ENCODE data around the gene NANS.
"Not testable (repeated sequence)": the region's sequence is repeated elsewhere in the genome, so short reads cannot be mapped to it uniquely, and the experiment has no call there.

The NANS gene

GRCh38 chr9:98099346-98099745, 42.8 kb downstream of the NANS start:
- FAIRE-seq, result no peak
- DNase-seq (ENCODE audit: low spot score), result no peak

GRCh38 chr9:98099898-98100297, 43.4 kb downstream of the NANS start:
- FAIRE-seq (no peak), DNase-seq (ENCODE audit: low spot score) (no peak)

DNA sequence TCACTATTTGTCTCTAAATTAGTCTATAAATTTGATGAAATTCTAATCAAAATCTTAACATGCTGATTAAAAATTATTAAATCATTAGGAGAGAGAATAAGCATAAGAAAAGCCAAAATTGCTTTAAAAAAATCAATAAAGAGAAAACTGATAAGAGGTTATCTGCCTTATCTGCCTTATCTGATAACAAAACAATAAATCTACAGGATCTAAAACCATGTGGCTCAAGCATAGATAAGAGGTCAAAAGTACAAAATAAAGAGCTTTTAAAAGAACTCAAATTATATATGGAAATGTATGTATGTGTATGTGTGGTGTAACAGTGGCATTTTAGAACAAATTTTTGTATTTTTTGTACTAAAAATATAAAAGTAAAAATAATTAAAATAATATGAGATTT, 43.9 kb downstream of the NANS start:
- no peak for FAIRE-seq

DNA sequence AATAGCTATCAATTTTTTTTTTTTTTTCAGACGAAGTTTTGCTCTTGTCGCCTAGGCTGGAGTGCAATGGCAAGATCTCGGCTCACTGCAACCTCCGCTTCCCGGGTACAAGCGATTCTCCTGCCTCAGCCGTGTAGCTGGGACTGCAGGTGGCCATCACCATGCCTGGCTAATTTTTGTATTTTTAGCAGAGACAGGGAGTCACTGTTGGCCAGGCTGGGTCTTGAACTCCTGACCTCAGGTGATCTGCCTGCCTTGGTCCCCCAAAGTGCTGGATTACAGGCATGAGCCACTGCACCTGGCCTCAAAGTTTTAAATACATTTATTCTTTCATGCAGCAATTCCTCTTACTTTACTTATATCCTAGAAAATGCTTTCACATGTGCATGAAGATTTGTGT, 44.9 kb downstream of the NANS start:
- no peak for DNase-seq (ENCODE audit: low spot score)
- no peak for FAIRE-seq

More for the DNA sequence above, 43.9 kb downstream of the NANS start:
- DNase-seq (ENCODE audit: low spot score), result no peak

DNA sequence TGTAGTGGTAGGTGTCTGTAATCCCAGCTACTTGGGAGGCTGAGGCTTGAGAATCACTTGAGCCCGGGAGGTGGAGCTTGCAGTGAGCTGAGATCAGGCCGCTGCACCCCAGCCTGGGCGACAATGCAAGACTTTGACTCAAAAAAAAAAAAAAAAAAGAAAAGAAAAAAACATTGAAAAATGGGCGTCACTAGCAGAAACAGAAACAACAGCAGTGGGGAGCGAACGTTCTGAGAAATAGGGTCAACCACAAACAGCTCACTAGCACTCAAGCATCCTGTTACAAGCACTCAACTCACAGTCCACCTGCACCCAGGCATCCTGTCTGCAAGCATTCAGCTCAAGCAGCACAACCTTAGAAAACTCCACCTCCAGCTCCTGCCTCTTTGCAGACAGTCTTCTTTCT, 45.3 kb downstream of the NANS start:
- FAIRE-seq (no peak), DNase-seq (ENCODE audit: low spot score) (no peak)

DNA sequence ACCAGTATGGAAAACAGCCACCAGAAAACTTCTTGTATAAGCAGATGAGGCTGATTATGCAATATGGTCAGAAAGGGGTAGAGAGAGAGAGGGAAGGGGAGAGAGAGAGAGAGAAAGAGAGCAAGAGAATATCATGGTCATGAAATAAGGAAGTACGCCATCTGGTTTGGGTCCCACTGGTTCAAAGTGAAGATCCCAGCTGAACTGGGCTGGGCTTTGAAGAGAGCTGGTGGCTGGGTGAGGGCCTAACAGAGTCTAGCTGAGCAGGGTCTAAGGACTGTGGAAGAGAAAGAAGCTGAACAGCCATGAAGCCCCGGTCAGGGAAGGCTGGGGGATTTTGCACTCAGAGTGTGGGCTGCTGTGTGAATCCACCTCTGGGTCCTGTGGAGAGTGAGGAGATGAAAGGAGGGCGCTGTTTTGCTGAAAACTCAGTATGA, 47.9 kb downstream of the NANS start:
- no peak for FAIRE-seq
- no peak for DNase-seq (ENCODE audit: low spot score)

DNA sequence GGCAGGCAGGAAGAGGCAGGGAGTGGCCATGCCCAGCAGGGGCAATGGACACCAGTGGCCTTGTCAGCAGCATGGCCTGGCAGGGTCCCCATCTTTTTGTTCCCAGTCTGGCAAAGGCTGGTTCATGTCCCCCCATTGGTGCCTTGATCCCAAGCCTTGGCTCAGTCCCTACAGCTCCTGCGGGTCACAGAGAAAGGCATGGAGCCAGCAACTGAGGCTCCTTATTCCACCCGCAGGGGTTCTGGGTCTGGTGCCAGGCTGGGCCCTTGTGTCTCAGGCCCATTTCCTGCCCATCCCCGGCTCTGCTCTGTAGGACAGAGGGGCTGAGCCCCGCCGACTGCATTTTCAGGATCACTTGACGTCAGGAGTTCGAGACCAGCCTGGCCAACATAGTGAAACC, 48.5 kb downstream of the NANS start:
- FAIRE-seq, result no peak

GRCh38 chr9:98107926-98108325, 51.4 kb downstream of the NANS start:
- FAIRE-seq, result no peak
- DNase-seq (ENCODE audit: low spot score), result no peak

More for the DNA sequence above, 48.5 kb downstream of the NANS start:
- DNase-seq (ENCODE audit: low spot score), result no peak

GRCh38 chr9:98108531-98109031, 52.0 kb downstream of the NANS start:
- FAIRE-seq (no peak), DNase-seq (ENCODE audit: low spot score) (no peak)

DNA sequence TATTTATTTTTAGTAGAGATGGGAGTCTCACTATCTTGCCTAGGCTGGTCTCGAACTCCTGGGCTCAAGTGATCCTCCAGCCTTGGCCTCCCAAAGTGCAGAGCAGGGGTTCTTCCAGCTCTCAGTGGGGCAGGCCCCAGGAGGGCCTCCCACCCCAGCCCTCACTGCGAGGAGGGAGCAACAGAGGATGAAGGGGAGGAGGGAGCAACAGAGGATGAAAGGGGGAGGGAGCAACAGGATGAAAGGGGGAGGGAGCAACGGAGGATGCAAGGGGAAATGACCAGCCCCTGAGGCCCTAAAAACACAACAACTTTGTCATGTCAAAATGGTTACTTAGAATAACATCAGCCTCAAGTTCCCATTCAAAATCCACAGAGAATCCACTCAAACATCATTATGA, 52.5 kb downstream of the NANS start:
- DNase-seq (ENCODE audit: low spot score) (no peak), FAIRE-seq (no peak)

DNA sequence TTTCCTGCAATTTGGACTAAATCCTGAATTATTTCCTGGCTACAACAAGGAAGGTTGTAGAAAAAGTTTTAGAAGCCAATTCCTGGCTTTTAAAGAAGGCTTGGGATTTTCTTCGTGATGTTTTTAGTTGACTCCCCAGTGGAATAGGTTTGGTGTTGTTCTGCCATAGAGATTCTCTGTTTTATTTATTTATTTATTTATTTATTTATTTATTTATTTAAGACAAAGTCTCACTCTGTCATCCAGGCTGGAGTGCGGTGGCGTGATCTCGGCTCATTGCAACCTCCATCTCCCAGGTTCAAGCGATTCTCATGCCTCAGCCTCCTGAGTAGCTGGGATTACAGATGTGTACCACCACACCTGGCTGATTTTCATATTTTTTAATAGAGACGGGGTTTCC, 60.6 kb downstream of the NANS start:
- not testable (repeated sequence) for DNase-seq (ENCODE audit: low spot score); FAIRE-seq

GRCh38 chr9:98117984-98118639, 61.6 kb downstream of the NANS start:
- DNase-seq (ENCODE audit: low spot score), result no peak
- no peak for FAIRE-seq

GRCh38 chr9:98118640-98119601, 62.4 kb downstream of the NANS start, which contains the start of gene TRIM14:
Gene TRIM14 (minus strand): TSS chr9:98119222. CDS start chr9:98119188, 34 bp downstream.
- no peak for FAIRE-seq
- peak; percentile 46 for DNase-seq (ENCODE audit: low spot score)

GRCh38 chr9:98120476-98120875, 63.9 kb downstream of the NANS start:
- no peak for FAIRE-seq
- no peak for DNase-seq (ENCODE audit: low spot score)

GRCh38 chr9:98121058-98121457, 64.5 kb downstream of the NANS start:
- DNase-seq (ENCODE audit: low spot score), result peak; percentile 25
- FAIRE-seq, result no peak

DNA sequence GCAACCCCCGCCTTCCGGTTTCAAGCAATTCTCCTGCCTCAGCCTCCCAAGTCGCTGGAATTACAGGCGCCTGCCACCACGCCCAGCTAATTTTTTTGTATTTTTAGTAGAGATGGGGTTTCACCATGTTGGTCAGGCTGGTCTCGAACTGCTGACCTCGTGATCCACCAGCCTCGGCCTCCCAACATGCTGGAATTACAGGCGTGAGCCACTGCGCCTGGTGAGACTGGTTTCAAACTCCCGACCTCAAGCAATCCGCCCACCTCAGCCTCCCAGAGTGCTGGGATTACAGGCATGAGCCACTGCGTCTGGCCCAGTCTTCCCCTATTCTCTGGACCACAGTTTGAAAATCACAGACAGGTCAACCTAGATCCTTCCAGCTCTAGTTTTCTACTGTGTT, 67.6 kb downstream of the NANS start:
- FAIRE-seq; DNase-seq (ENCODE audit: low spot score): not testable (repeated sequence)

GRCh38 chr9:98124637-98125426, 68.3 kb downstream of the NANS start:
- FAIRE-seq (no peak), DNase-seq (ENCODE audit: low spot score) (no peak)

- FAIRE-seq (no peak), DNase-seq (ENCODE audit: low spot score) (no peak)
Observed at GRCh38 chr9:98127226-98127625, 70.7 kb downstream of the NANS start.

GRCh38 chr9:98128316-98128715, 71.8 kb downstream of the NANS start:
- DNase-seq (ENCODE audit: low spot score) (no peak), FAIRE-seq (no peak)

- no peak for FAIRE-seq
- DNase-seq (ENCODE audit: low spot score), result no peak
Observed at GRCh38 chr9:98129451-98129881, 72.9 kb downstream of the NANS start.

DNA sequence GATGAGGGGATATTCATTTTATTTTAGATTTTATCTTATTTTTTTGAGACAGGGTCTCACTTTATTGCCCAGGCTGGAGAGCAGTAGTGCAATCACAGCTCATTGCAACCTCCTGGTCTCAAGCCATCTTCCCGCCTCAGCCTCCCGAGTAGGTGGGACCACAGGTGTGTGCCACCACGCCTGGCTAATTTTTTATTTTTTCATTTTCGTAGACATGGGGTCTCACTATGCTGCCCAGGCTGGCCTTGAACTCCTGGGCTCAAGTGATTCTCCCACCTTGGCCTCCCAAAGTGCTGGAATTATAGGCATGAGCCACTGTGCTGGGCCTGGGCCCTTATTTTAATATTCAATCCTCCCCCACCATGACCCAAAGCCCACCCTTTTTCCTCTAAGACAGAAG, 73.5 kb downstream of the NANS start:
- not testable (repeated sequence) for DNase-seq (ENCODE audit: low spot score); FAIRE-seq

All from RCC 7860 (cell line).